SK-N-SH (cell line): ENCODE results near the gene CLASRP.
A peak's percentile ranks its signal among the peaks of the same experiment; 100 is the strongest.

Source experiments
- EP300 ChIP-seq, 2 experiments: IDR thresholded peaks; 2 replicates each; pipeline versions ENCODE4 v1.4.0 to v1.6.1; 2012; ENCODE audit warnings: borderline replicate concordance in 1 of 2, low read depth in 1 of 2, low read length in 1 of 2
- EZH2phosphoT487 ChIP-seq: fragments of 200-600 bp; sonication (generic); IDR thresholded peaks from 2 replicates; pipeline ENCODE4 v1.6.1; 2017; ENCODE audit warnings: low read depth, mixed run types, mild to moderate bottlenecking, antibody characterized with exemption, moderate library complexity, borderline replicate concordance
- GABPA ChIP-seq: IDR thresholded peaks from 2 replicates; pipeline ENCODE4 v1.4.0; 2012; ENCODE audit warnings: low read depth, mild to moderate bottlenecking
- JUND ChIP-seq: IDR thresholded peaks from 2 replicates; pipeline ENCODE4 v1.4.0; 2012
- POLR2AphosphoS5 ChIP-seq: IDR thresholded peaks from 2 replicates; pipeline ENCODE4 v1.6.1; 2012; ENCODE audit warnings: low read depth, low read length
- RCOR1 ChIP-seq: fragments of 150-350 bp; IDR thresholded peaks from 2 replicates; pipeline ENCODE4 v1.6.1; 2017; ENCODE audit warnings: antibody characterized with exemption, low read length
- REST ChIP-seq: IDR thresholded peaks from 2 replicates; pipeline ENCODE4 v1.6.1; 2012; ENCODE audit warnings: mild to moderate bottlenecking, low read depth, low read length, moderate library complexity
- SMC3 ChIP-seq: IDR thresholded peaks from 2 replicates; pipeline ENCODE4 v1.6.1; 2012; ENCODE audit warnings: low read depth, low read length, improper control_type of control experiment
- TF ChIP-seq, protein P1 (sequence below): fragments of 150-350 bp; IDR thresholded peaks from 2 replicates; pipeline ENCODE4 v1.6.1; 2017; ENCODE audit warnings: antibody characterized with exemption, low read length, low read depth, borderline replicate concordance
- TF ChIP-seq, protein P2 (sequence below): fragments of 200-600 bp; sonication (generic); IDR thresholded peaks from 2 replicates; pipeline ENCODE4 v1.6.1; 2017; ENCODE audit warnings: antibody characterized with exemption, mild to moderate bottlenecking, moderate library complexity

- TF ChIP-seq, protein P1, sequence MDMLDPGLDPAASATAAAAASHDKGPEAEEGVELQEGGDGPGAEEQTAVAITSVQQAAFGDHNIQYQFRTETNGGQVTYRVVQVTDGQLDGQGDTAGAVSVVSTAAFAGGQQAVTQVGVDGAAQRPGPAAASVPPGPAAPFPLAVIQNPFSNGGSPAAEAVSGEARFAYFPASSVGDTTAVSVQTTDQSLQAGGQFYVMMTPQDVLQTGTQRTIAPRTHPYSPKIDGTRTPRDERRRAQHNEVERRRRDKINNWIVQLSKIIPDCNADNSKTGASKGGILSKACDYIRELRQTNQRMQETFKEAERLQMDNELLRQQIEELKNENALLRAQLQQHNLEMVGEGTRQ, result peak; percentile 47; the same call in 1 of the 2 replicates
- TF ChIP-seq, protein P2, sequence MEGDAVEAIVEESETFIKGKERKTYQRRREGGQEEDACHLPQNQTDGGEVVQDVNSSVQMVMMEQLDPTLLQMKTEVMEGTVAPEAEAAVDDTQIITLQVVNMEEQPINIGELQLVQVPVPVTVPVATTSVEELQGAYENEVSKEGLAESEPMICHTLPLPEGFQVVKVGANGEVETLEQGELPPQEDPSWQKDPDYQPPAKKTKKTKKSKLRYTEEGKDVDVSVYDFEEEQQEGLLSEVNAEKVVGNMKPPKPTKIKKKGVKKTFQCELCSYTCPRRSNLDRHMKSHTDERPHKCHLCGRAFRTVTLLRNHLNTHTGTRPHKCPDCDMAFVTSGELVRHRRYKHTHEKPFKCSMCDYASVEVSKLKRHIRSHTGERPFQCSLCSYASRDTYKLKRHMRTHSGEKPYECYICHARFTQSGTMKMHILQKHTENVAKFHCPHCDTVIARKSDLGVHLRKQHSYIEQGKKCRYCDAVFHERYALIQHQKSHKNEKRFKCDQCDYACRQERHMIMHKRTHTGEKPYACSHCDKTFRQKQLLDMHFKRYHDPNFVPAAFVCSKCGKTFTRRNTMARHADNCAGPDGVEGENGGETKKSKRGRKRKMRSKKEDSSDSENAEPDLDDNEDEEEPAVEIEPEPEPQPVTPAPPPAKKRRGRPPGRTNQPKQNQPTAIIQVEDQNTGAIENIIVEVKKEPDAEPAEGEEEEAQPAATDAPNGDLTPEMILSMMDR, result no peak
- TF ChIP-seq JUND (no peak), SMC3 (no peak), REST (no peak), POLR2AphosphoS5 (peak; percentile 95), GABPA (no peak), RCOR1 (peak; percentile 39; the same call in 1 of the 2 replicates), EP300 (IDR thresholded peaks at IDR 0.05; ENCODE audit: borderline replicate concordance in 1 of 2, low read depth in 1 of 2, low read length in 1 of 2) (peak; percentile 56 to 98; a peak in 3 of 4 replicates), EZH2phosphoT487 (no peak)
These were observed 52.4 kb downstream of the CLASRP start for GRCh38 chr19:45091031-45091923.
